Caco-2 (cell line): ENCODE data around the gene ADGRG3. TPM values are rescaled to one million over a fixed set of nuclear protein-coding genes. Genes with fewer than 3 reads are reported as not detected.

Experiments used
- BruUV-seq: library from RNA; stranded (reverse); fragments of 400-500 nt; replicated peaks from 2 replicates; lab custom pipeline; 2021; lab: Mats Ljungman, UMichigan
- CTCF ChIA-PET: fragments of 300-600 bp; sonication (Branson Sonifier 250); formaldehyde crosslinking; loops from one replicate; lab custom pipeline; 2022; ENCODE audit warnings: antibody characterized with exemption; lab: Charles Lee
- POLR2A ChIA-PET: fragments of 300-600 bp; sonication (Branson Sonifier 250); formaldehyde crosslinking; loops from one replicate; lab custom pipeline; 2022; ENCODE audit warnings: antibody characterized with exemption; lab: Charles Lee
- DNase-seq, 2 experiments: peaks; one replicate each; pipeline versions ENCODE4 v3.0.0 to v3.0.0-alpha.2; 2020 to 2022
- H3K27me3 ChIP-seq: replicated peaks from 2 replicates; pipeline ENCODE4 v1.6.0; 2011; ENCODE audit warnings: low read length; ENCODE audit not compliant: control insufficient read depth, insufficient read depth
- H3K36me3 ChIP-seq: 2 replicates; pipeline ENCODE4 v1.5.1; 2011; ENCODE audit warnings: low read length; ENCODE audit not compliant: control insufficient read depth, insufficient read depth
- H3K4me1 ChIP-seq: fragments of 250-450 bp; sonication (Bioruptor Pico); 2 replicates; pipeline ENCODE4 v1.5.1; 2020; ENCODE audit warnings: mild to moderate bottlenecking
- H3K4me3 ChIP-seq: 2 replicates; pipeline ENCODE4 v1.5.1; 2011; ENCODE audit warnings: low read depth, mild to moderate bottlenecking, control low read depth, low read length
- H3K9me3 ChIP-seq: fragments of 250-450 bp; sonication (Bioruptor Pico); 2 replicates; pipeline ENCODE4 v1.5.1; 2020; ENCODE audit warnings: mild to moderate bottlenecking, moderate library complexity
- H3K27ac Mint-ChIP-seq: one replicate; pipeline ENCODE4 v1.8.0; 2022; ENCODE audit warnings: mixed read lengths; ENCODE audit not compliant: unreplicated experiment
- H3K27me3 Mint-ChIP-seq: one replicate; pipeline ENCODE4 v1.8.0; 2022; ENCODE audit warnings: mixed read lengths; ENCODE audit not compliant: insufficient read depth, unreplicated experiment
- H3K36me3 Mint-ChIP-seq: one replicate; pipeline ENCODE4 v1.8.0; 2022; ENCODE audit warnings: mild to moderate bottlenecking, mixed read lengths; ENCODE audit not compliant: insufficient read depth, unreplicated experiment
- H3K4me1 Mint-ChIP-seq: one replicate; pipeline ENCODE4 v1.8.0; 2022; ENCODE audit warnings: low read depth, mixed read lengths; ENCODE audit not compliant: unreplicated experiment
- H3K4me3 Mint-ChIP-seq: one replicate; pipeline ENCODE4 v1.8.0; 2022; ENCODE audit warnings: mild to moderate bottlenecking, moderate library complexity, mixed read lengths; ENCODE audit not compliant: unreplicated experiment
- H3K9me3 Mint-ChIP-seq: one replicate; pipeline ENCODE4 v1.8.0; 2022; ENCODE audit warnings: mixed read lengths; ENCODE audit not compliant: unreplicated experiment
- CTCF ChIP-seq, 2 experiments: fragments of 200-600 bp in 1 of 2; IDR thresholded peaks; 1 replicate in 1 of 2; 2 replicates in 1 of 2; pipeline versions ENCODE4 v1.5.1 to v1.8.0; 2011 to 2022; ENCODE audit warnings: antibody characterized with exemption in 1 of 2, control low read depth in 1 of 2, inconsistent platforms in 1 of 2, low read depth in 1 of 2, low read length in 1 of 2, mild to moderate bottlenecking in 1 of 2, moderate library complexity in 1 of 2; ENCODE audit not compliant: insufficient read depth in 1 of 2, severe bottlenecking in 1 of 2, unreplicated experiment in 1 of 2
- intact Hi-C: fragments of 100-400 bp; cut with micrococcal nuclease; formaldehyde crosslinking; loops from one replicate; pipeline ENCODE4 v1.10.0; 2022; ENCODE audit not compliant: unreplicated experiment
- total RNA-seq: library from RNA; stranded (reverse); gene quantifications from 2 replicates; pipeline ENCODE4 v1.2.3, GENCODE V29; 2022

ADGRG3 gene
- total RNA-seq, 1 experiment from 2014 or later: 0.25 TPM

- peak in 1 of 2 experiments; percentile 46 for DNase-seq
- Histone ChIP-seq H3K4me1 (peaks cover 11% of the 10 kb centered on the region), H3K9me3 (0 out of 2 replicates have a peak, but pooled peaks cover 4% of the 10 kb centered on the region), H3K4me3 (peak within 1 kb of the TSS; percentile 82), H3K27me3 (no peaks in the 10 kb centered on the region), H3K36me3 (no peaks in the 10 kb centered on the region)
- Mint-ChIP-seq H3K4me3 (peak within 1 kb of the TSS; percentile 86), H3K36me3 (peaks cover 26% of the 10 kb centered on the region), H3K4me1 (peaks cover 13% of the 10 kb centered on the region), H3K27me3 (no peaks in the 10 kb centered on the region), H3K9me3 (no peaks in the 10 kb centered on the region), H3K27ac (peak within 1 kb of the TSS; percentile 87)
- POLR2A ChIA-PET: interaction anchor here (0.6 to 3.0 kb wide), 20 partner anchors 13 to 393 kb away, joined by 3 to 18 read pairs (median 4); partner anchors contain the start of genes CFAP20, CIAPIN1, COQ9 and DRC7
- TF ChIP-seq CTCF (IDR thresholded peaks at IDR 0.05; ENCODE audit: insufficient read depth in 1 of 2, low read depth in 1 of 2, low read length in 1 of 2, severe bottlenecking in 1 of 2, unreplicated experiment in 1 of 2): no peak
- no TSS peak for BruUV-seq
- intact Hi-C loops: loop anchor here (1.0 to 5.0 kb wide), 7 partner anchors 21 to 159 kb away; partner anchors contain the start of gene ADGRG3
- CTCF ChIA-PET: interaction anchor here (0.5 to 3.1 kb wide), 29 partner anchors 12 to 289 kb away, joined by 3 to 26 read pairs (median 4); partner anchors contain the start of genes DRC7 and POLR2C
Observed at GRCh38 chr16:57735755-57736418, 67.8 kb downstream of the ADGRG3 start, which contains the start of gene KATNB1. Gene KATNB1 (plus strand): TSS chr16:57735770. CDS start chr16:57737244, 1,474 bp downstream.

- peak overlapping the region; percentile 82 for H3K4me3 ChIP-seq
- peak overlapping the region; percentile 87 for H3K27ac Mint-ChIP-seq
- peaks cover 26% of the 10 kb centered on the region for H3K36me3 Mint-ChIP-seq
- no peaks in the 10 kb centered on the region for H3K9me3 Mint-ChIP-seq
- CTCF ChIA-PET: interaction anchor here (0.6 to 3.1 kb wide), 23 partner anchors 12 to 288 kb away, joined by 3 to 26 read pairs (median 4); partner anchors contain the start of gene DRC7
- peak; percentile 71 to 75 for DNase-seq
- TF ChIP-seq CTCF (IDR thresholded peaks at IDR 0.05; ENCODE audit: insufficient read depth in 1 of 2, low read depth in 1 of 2, low read length in 1 of 2, severe bottlenecking in 1 of 2, unreplicated experiment in 1 of 2): peak; percentile 14 to 33
- H3K4me1 Mint-ChIP-seq: peaks cover 13% of the 10 kb centered on the region
- no TSS peak for BruUV-seq
- no peaks in the 10 kb centered on the region for H3K27me3 Mint-ChIP-seq
- H3K4me1 ChIP-seq: peaks cover 11% of the 10 kb centered on the region
- H3K9me3 ChIP-seq: 0 out of 2 replicates have a peak, but pooled peaks cover 4% of the 10 kb centered on the region
- peak overlapping the region; percentile 86 for H3K4me3 Mint-ChIP-seq
- H3K36me3 ChIP-seq: no peaks in the 10 kb centered on the region
- POLR2A ChIA-PET: interaction anchor here (0.5 to 3.0 kb wide), 9 partner anchors 36 to 393 kb away, joined by 3 to 18 read pairs (median 5); partner anchors contain the start of genes CFAP20, CIAPIN1, COQ9 and DRC7
- intact Hi-C loops: loop anchor here (5.0 kb wide), 3 partner anchors 69 to 159 kb away; partner anchors contain the start of gene ADGRG3
- H3K27me3 ChIP-seq: no peaks in the 10 kb centered on the region
Observed at GRCh38 chr16:57736419-57737351, 68.6 kb downstream of the ADGRG3 start.
